Cardiac muscle cell (in vitro differentiated cells and primary cell): ENCODE data around the gene TIPARP. TPM values are rescaled to one million over a fixed set of nuclear protein-coding genes. Genes with fewer than 3 reads are reported as not detected.

Source experiments
- DNase-seq, 2 donors: peaks; one replicate each; pipeline versions ENCODE4 v3.0.0 to v3.0.0-alpha.2; 2010 to 2017; ENCODE audit warnings: low read depth in 1 of 2, low spot score in 1 of 2
- H3K27ac ChIP-seq: fragments of 200-600 bp; sonication (generic); 2 replicates; pipeline ENCODE4 v1.5.1; 2016
- H3K27me3 ChIP-seq: fragments of 200-600 bp; sonication (generic); 2 replicates; pipeline ENCODE4 v1.6.0; 2016; ENCODE audit warnings: control low read depth
- H3K36me3 ChIP-seq: fragments of 200-600 bp; sonication (generic); 2 replicates; pipeline ENCODE4 v1.5.1; 2016; ENCODE audit warnings: control low read depth
- H3K4me1 ChIP-seq: fragments of 200-600 bp; sonication (generic); 2 replicates; pipeline ENCODE4 v1.8.1; 2017; ENCODE audit warnings: low read depth, mild to moderate bottlenecking, mixed run types
- H3K4me3 ChIP-seq: fragments of 200-600 bp; sonication (generic); 2 replicates; pipeline ENCODE4 v1.5.1; 2016; ENCODE audit warnings: mild to moderate bottlenecking
- H3K9me3 ChIP-seq: fragments of 200-600 bp; sonication (generic); 2 replicates; pipeline ENCODE4 v1.5.1; 2017; ENCODE audit warnings: low read depth, mild to moderate bottlenecking, control low read depth
- CTCF ChIP-seq: IDR thresholded peaks from 2 replicates; pipeline ENCODE4 v1.5.1; 2012; ENCODE audit warnings: low read depth, mild to moderate bottlenecking, low read length
- polyA plus RNA-seq: library from polyadenylated mRNA; unstranded; fragments of >200 nt; fragmentation: Nextera tagmentation; extraction: Ambion mirVana; gene quantifications from 2 replicates; pipeline ENCODE4 v1.2.1, GENCODE V29; 2016
- total RNA-seq: library from RNA; depleted of rRNA; stranded (reverse); fragments of >200 nt; gene quantifications from 2 replicates; pipeline ENCODE4 v1.2.3, GENCODE V29; 2016

Gene TIPARP
- total and polyA plus RNA-seq, 2 experiments from 2014 or later: 22.2 to 115 TPM

GRCh38 chr3:156659260-156659659 lies 15.1 kb upstream of the TIPARP start:
- H3K27ac ChIP-seq: no peak overlapping the region
- no peaks in the 10 kb centered on the region for H3K27me3 ChIP-seq
- DNase-seq: no peak
- H3K36me3 ChIP-seq: no peaks in the 10 kb centered on the region
- H3K4me1 ChIP-seq: peaks cover under 1% of the 10 kb centered on the region
- no peak for TF ChIP-seq CTCF
- no peak overlapping the region for H3K4me3 ChIP-seq
- H3K9me3 ChIP-seq: no peaks in the 10 kb centered on the region

- Histone ChIP-seq H3K27ac (no peak overlapping the region), H3K9me3 (no peaks in the 10 kb centered on the region), H3K4me1 (peaks cover 3% of the 10 kb centered on the region), H3K27me3 (no peaks in the 10 kb centered on the region), H3K4me3 (no peak overlapping the region), H3K36me3 (no peaks in the 10 kb centered on the region)
- no peak for TF ChIP-seq CTCF
- no peak for DNase-seq
Measured at GRCh38 chr3:156661155-156661554, 13.2 kb upstream of the TIPARP start.

- Histone ChIP-seq H3K36me3 (no peaks in the 10 kb centered on the region), H3K4me1 (peaks cover 3% of the 10 kb centered on the region), H3K4me3 (no peak overlapping the region), H3K27ac (no peak overlapping the region), H3K27me3 (no peaks in the 10 kb centered on the region), H3K9me3 (no peaks in the 10 kb centered on the region)
- no peak for DNase-seq
- TF ChIP-seq CTCF: no peak
Measured at GRCh38 chr3:156664011-156664830, 10.2 kb upstream of the TIPARP start.

GRCh38 chr3:156664831-156665178 lies 9.6 kb upstream of the TIPARP start:
- no peak for TF ChIP-seq CTCF
- Histone ChIP-seq H3K36me3 (no peaks in the 10 kb centered on the region), H3K9me3 (no peaks in the 10 kb centered on the region), H3K27me3 (no peaks in the 10 kb centered on the region), H3K4me1 (peaks cover 3% of the 10 kb centered on the region), H3K27ac (no peak overlapping the region), H3K4me3 (no peak overlapping the region)
- no peak for DNase-seq

- Histone ChIP-seq H3K9me3 (no peaks in the 10 kb centered on the region), H3K27ac (no peak overlapping the region), H3K4me1 (peaks cover 3% of the 10 kb centered on the region), H3K36me3 (no peaks in the 10 kb centered on the region), H3K4me3 (no peak overlapping the region), H3K27me3 (no peaks in the 10 kb centered on the region)
- peak in 1 of 2 donors; percentile 66 for DNase-seq
- TF ChIP-seq CTCF: no peak
Measured at GRCh38 chr3:156665291-156665690, 9.1 kb upstream of the TIPARP start.
